Neuron (in vitro differentiated cells): ENCODE data around the gene VOPP1.
"Not testable (repeated sequence)": the region's sequence is repeated elsewhere in the genome, so short reads cannot be mapped to it uniquely, and the experiment has no call there.

Experiments
- H2AFZ ChIP-seq: one replicate; pipeline ENCODE4 v1.6.1; 2013; ENCODE audit warnings: low read depth, mild to moderate bottlenecking, inconsistent platforms, low read length, moderate library complexity
- H3K27me3 ChIP-seq: one replicate; pipeline ENCODE4 v1.6.1; 2013; ENCODE audit warnings: low read length; ENCODE audit not compliant: insufficient read depth
- H3K36me3 ChIP-seq: one replicate; pipeline ENCODE4 v1.6.1; 2013; ENCODE audit warnings: low read length; ENCODE audit not compliant: insufficient read depth
- H3K4me1 ChIP-seq: one replicate; pipeline ENCODE4 v1.6.1; 2013; ENCODE audit warnings: low read length; ENCODE audit not compliant: insufficient read depth
- H3K4me3 ChIP-seq: 2 replicates; pipeline ENCODE4 v1.5.1; 2013; ENCODE audit warnings: mild to moderate bottlenecking, low read length, moderate library complexity
- H3K9me3 ChIP-seq: one replicate; pipeline ENCODE4 v1.6.1; 2013; ENCODE audit warnings: low read length

Gene VOPP1, protein sequence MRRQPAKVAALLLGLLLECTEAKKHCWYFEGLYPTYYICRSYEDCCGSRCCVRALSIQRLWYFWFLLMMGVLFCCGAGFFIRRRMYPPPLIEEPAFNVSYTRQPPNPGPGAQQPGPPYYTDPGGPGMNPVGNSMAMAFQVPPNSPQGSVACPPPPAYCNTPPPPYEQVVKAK

DNA sequence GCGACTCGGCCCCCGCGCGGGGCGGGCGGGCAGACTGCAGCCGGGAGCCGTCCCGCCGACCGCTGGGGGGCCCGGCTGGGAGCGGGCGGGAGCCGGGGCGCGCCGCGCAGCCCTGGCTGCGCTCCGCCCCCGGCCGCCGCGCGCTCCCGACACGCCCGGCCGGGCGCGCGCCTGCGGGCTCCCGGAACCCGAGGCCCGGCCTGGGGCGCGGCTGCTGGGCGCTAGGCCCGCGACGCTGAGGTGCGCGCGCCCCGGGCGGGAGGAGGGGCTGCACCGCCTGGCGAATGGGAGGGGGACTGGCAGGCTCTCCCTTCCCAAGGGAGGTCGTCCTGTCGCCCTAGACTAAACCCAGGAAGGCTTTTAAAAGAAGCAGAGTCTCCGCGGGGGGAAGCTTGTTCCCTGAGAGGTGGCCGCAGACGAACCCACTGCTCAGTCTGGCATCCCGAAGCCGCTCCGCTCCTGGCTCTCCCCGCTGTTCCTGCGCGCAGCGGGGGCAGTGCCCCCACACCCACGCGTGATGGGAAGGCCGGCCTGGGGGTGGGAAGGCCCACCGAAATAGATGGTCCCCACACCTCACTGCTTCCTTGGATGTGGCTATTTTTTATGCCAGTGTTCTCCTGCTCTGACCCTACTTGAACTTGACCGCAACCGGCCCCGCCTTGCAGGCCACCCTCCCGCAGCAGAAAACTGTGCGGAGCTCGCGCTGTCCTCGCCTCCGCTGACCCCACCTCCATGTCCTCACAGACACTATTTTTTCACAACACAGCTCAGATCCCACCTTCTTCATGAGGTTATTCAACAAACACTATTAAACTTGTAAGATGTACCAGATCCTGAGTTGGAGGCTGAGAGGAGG, at the start of gene VOPP1:
Gene VOPP1 (minus strand): TSS at position 125 of the 856 bp plus-strand sequence. CDS start 178 bp downstream, outside the sequence.
- no peaks in the 10 kb centered on the region for H3K9me3 ChIP-seq
- peak within 1 kb of the TSS; percentile 93 for H2AFZ ChIP-seq
- no peaks in the 10 kb centered on the region for H3K36me3 ChIP-seq
- peaks cover 34% of the 10 kb centered on the region for H3K4me1 ChIP-seq
- H3K27me3 ChIP-seq: no peaks in the 10 kb centered on the region
- peak within 1 kb of the TSS; percentile 92 for H3K4me3 ChIP-seq

DNA sequence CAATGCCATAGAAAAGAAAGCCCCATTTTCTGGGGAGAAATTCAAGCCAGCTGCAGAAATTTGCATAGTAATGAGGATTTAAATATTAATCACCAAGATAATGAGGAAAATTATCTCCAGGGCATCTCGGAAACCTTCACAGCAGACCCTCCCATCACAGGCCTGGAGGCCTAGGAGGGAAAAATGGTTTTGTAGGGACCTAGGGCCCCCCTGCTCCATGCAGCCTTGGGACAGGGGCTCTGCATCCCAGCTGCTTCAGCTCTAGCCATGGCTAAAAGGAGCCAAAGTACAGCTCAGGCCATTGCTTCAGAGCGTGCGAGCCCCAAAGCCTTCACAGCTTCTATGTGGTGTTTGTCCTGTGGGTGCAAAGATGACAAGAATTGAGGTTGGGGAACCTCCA, 46.6 kb upstream of the VOPP1 start:
- Histone ChIP-seq H3K27me3 (no peaks in the 10 kb centered on the region), H3K4me3 (no peak overlapping the region), H2AFZ (no peak overlapping the region), H3K4me1 (no peaks in the 10 kb centered on the region), H3K36me3 (no peaks in the 10 kb centered on the region), H3K9me3 (peaks cover 2% of the 10 kb centered on the region)

DNA sequence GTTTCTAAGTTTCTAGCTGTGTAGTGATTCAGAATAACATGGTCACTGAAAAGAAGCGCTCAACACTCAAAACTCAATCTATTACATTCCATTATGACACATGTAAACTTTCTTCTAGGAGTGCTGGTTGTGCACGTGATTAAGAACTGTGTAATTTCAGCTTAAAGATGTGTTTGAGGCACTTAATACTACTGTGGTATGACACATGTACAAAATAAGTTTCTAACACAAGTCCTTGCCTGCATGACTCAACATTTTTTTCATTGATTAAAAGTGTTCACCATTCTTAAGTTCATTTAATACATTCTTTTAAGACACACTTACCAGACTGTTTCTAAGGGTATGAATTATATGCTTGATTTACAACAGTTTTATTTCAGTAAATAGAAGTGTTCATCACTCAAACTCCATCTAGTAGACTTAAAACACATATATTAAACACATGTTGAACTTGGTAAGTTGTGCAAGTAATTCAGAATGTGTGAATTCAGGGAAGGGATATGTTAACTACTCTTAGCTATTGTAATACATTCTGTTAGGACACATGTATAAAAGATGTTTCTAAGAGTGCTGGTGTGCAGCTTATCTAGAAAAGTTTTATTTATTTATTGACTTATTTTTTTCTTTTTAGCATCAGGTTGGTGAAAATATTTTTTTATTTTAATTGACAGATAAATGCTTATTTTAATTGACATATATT, 42.2 kb upstream of the VOPP1 start:
- not testable (repeated sequence) for H3K4me1 ChIP-seq, H3K4me3 ChIP-seq, H3K9me3 ChIP-seq, H3K27me3 ChIP-seq, H2AFZ ChIP-seq, H3K36me3 ChIP-seq

DNA sequence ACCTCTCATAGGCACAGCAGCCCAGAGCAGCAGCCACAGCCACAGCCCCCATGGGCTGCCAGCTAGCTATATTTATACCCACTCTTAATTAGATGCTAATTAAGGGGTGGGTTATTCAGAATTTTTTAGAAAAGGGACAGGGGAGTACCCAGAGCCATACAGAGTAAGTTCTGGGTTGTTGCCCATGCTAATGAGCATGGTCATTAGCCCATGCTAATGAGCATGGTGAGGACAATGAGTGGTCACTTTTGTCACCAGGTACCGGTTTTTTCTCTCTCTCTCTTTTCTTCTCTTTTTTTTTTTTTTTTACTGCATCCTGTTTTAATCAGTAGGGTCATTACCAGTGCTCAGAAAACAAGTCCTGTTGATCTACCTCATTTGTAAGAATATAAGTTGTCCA, 37.4 kb upstream of the VOPP1 start:
- not testable (repeated sequence) for H3K9me3 ChIP-seq, H3K36me3 ChIP-seq, H2AFZ ChIP-seq, H3K4me3 ChIP-seq, H3K4me1 ChIP-seq, H3K27me3 ChIP-seq

DNA sequence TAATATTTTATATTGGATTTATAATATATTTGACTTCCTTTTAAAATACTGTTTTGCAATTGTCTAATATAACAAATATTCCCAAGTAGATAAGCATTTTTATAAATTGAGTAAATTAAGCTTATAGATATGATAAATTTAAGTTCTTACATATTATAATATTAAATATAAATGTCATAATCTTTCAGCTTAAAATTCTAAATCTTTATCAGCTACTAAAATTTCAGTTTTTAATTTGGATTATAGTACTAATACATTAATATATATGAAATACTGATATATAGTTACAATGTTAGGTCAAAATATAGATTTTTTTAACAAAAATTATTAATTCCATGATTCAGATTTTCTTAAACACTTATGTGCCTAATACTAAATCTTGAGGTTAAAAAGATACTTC, 33.4 kb upstream of the VOPP1 start:
- H3K36me3 ChIP-seq, H2AFZ ChIP-seq, H3K4me1 ChIP-seq, H3K4me3 ChIP-seq, H3K9me3 ChIP-seq, H3K27me3 ChIP-seq: not testable (repeated sequence)

DNA sequence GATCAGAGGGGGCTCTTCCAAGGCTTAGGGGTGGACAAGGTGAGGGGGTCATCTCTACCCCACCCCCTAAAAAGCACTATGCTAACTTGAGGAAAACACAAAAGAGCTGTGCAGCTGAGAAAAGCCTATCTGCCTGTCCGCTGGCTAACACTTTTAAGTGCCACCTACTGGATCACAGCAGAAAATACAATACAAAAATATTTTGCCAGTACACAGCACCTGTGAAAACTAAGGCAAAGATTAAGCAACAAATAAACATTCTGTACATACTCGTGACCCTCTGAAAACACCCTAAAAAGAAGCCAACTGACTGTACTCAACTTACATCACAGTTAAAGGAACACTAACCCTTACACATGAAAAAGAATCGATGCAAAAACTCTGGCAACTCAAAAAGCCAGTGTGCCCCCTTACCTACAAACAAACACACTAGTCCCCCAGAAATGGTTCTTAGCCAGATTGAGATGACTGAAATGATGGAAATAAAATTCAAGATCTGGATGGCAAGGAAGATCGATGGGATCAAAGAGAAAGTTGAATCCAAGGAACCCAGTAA, 25.7 kb upstream of the VOPP1 start:
- H3K27me3 ChIP-seq, H3K4me1 ChIP-seq, H3K9me3 ChIP-seq, H3K4me3 ChIP-seq, H3K36me3 ChIP-seq, H2AFZ ChIP-seq: not testable (repeated sequence)

DNA sequence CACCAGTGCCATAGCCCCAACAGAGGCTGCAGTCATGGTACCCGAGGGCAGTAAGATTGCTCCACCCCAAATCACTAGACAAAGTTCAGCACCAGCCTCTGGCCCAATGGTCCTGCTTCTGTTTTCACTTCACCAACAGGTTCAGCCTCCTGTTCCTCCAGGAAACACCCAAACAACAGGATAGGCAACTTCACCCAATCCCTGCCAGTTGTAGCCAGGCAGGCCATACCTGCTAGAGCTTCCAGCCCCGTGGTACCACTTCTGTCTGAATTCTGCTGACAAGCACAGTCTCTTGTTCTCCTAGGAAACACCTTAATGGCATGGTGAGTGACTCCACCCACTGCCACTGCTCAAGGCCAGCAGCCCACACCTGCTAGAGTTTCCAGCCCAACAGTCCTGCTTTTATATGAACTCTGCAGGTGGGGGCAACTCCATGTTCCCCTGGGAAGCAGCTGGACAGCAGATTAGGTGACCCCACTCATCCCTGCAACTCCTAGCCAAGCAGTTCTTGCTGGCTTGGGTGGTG, 25.0 kb upstream of the VOPP1 start:
- not testable (repeated sequence) for H3K9me3 ChIP-seq, H3K36me3 ChIP-seq

DNA sequence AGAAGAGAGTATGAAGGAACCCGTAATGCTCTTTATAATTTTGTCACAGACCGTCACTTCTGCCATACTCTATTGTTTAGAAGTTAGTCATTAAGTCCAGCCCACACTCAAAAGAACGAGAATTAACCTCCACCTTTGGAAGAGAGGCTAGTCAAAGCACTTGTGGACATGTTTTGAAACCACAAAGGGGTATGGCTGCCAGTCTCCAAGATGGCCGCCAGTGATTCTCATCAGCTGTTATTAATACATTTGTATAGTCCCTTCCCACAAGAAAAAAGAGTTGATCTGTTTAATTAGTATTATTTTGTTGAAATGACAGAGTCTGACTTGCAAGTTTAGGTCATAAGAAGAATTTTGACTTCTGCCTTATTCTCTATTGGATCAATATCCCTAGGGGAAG, 23.2 kb upstream of the VOPP1 start:
- Histone ChIP-seq H3K9me3 (no peaks in the 10 kb centered on the region), H3K4me1 (no peaks in the 10 kb centered on the region), H3K4me3 (no peak overlapping the region), H3K36me3 (no peaks in the 10 kb centered on the region), H3K27me3 (no peaks in the 10 kb centered on the region), H2AFZ (peak overlapping the region; percentile 28)

More for the DNA sequence above, 25.0 kb upstream of the VOPP1 start:
- not testable (repeated sequence) for H3K27me3 ChIP-seq, H3K4me1 ChIP-seq, H3K4me3 ChIP-seq, H2AFZ ChIP-seq

DNA sequence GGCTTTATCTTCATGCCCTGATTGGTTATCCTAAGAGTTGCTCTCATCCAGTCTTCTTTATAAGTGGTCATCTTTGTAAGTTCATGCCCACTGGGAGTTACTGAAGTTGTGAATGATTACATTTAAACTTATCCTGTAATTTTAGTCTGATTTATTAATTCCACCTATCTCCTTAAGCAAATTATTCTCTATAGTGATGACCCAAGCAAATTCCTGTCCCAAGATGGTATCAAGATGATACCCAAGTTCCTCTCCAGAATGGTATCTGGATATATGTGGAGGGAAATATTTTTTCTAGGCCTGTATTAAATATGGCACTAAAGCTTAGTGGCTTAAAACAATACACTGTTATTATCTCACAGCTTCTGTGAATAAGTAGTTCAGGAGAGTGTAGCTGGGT, 22.6 kb upstream of the VOPP1 start:
- Histone ChIP-seq H3K27me3 (no peaks in the 10 kb centered on the region), H3K4me3 (no peak overlapping the region), H2AFZ (no peak overlapping the region), H3K36me3 (no peaks in the 10 kb centered on the region), H3K4me1 (no peaks in the 10 kb centered on the region), H3K9me3 (no peaks in the 10 kb centered on the region)

DNA sequence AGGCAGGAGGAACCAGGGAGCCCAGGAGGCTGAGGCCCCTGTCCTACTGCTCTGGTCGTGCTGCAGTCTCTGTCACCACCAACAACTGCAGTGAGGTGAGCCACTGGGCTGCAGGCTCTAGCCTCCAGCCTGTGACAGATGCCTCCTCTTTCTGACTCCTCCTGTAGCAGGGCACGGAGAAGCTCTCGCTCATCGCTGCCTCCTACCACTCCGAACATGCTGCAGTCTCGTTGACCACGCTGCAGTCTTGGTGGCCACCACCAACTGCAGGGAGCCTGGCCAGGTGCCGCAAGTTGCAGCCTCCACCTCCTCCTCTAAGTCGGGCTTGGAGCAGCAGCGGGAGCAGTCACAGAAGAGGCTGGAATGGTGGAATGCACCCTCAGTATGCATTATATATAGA, 22.1 kb upstream of the VOPP1 start:
- H3K4me1 ChIP-seq: no peaks in the 10 kb centered on the region
- H3K27me3 ChIP-seq: no peaks in the 10 kb centered on the region
- H3K9me3 ChIP-seq: no peaks in the 10 kb centered on the region
- H2AFZ ChIP-seq: no peak overlapping the region
- H3K36me3 ChIP-seq: no peaks in the 10 kb centered on the region
- H3K4me3 ChIP-seq: no peak overlapping the region

DNA sequence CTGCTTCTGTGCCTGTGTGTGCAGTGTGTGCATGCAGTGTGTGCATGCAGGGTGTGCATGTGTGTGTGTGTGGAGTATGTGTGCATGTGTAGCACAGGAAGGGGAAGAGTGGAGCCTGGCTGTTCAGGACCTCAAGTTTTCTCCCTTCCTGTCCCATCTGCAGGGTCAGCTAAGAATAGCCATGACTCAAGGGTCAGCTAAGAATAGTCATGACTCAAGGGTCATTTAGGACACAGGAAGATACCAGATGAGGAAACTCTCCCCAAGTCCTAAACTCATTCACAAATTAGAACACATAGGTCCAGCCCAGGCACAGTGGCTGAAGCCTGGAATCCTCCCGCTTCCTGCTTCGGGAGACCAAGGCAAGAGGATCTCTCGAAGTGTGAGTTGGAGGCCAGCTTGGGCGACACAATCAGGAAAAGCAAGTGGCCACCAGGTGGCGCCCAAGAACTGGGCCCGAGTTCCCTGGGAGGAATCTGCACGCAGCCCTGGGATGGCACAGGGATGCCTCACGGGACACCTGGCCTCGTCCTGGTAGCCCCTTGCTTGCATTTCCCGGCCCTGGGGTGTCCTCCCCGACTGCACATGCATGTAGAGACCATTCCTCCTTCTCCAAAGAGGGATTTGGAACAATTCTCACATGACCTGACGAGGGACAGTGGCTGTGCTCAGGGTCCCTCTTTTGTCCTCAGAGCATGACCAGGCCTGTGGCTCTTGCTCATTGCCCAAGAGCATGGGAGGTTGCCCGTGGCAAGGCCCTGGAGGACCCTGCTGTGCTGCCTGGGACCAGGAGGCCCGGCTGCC, 21.4 kb upstream of the VOPP1 start:
- Histone ChIP-seq H3K36me3 (no peaks in the 10 kb centered on the region), H2AFZ (no peak overlapping the region), H3K4me1 (no peaks in the 10 kb centered on the region)

DNA sequence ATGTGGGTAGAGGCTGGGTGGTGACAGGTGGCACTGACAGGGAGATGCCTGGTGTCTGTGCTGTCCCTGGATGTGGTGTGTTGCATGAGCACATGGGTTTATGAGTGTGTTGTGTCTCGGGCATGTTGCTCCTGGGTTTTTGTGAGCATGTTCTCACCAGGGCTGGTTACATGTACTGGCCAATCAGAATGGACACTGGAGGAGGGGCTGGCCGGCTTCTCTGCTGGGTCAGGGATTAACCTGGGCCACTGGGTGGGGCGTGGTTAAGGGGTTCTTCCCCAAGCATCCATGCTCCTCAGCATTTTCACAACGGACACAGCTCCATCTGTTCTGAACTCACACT, 20.8 kb upstream of the VOPP1 start:
- Histone ChIP-seq H3K4me1 (no peaks in the 10 kb centered on the region), H3K9me3 (no peaks in the 10 kb centered on the region), H3K4me3 (no peak overlapping the region), H2AFZ (no peak overlapping the region), H3K36me3 (no peaks in the 10 kb centered on the region), H3K27me3 (no peaks in the 10 kb centered on the region)

More for the DNA sequence above, 21.4 kb upstream of the VOPP1 start:
- no peaks in the 10 kb centered on the region for H3K27me3 ChIP-seq
- no peak overlapping the region for H3K4me3 ChIP-seq
- H3K9me3 ChIP-seq: no peaks in the 10 kb centered on the region
